NK-92 (cell line): ENCODE measurements around the gene MRGPRX4.
"Not testable (repeated sequence)": the region's sequence is repeated elsewhere in the genome, so short reads cannot be mapped to it uniquely, and the experiment has no call there.

Experiments used
- DNase-seq: peaks from one replicate; lab custom pipeline; 2025; ENCODE audit not compliant: unreplicated experiment; lab: John Stamatoyannopoulos, UW

MRGPRX4 gene

DNA sequence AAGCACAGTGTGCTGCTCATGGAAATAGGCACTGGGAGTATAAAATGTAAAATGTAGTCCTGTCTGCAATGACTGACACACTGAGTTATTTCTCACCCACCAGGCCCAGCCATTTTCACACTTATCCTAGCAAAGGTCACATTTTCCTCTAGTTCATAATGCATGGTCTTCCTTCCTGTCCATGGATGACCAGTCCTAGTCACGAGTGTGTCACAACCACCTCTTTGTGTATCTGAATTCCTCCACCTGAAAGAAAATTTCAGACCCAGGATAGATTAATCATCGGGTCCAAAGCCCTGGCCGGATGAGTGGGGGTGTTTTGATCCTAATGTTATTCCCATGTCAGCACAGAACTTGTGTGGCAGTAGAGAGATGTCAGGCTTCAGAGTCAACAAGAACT is at the start of gene MRGPRX4:
MRGPRX4 (plus strand) TSS at position 172 of the 400 bp plus-strand sequence. CDS start 420 bp downstream, outside the sequence.
- DNase-seq: no peak

DNA sequence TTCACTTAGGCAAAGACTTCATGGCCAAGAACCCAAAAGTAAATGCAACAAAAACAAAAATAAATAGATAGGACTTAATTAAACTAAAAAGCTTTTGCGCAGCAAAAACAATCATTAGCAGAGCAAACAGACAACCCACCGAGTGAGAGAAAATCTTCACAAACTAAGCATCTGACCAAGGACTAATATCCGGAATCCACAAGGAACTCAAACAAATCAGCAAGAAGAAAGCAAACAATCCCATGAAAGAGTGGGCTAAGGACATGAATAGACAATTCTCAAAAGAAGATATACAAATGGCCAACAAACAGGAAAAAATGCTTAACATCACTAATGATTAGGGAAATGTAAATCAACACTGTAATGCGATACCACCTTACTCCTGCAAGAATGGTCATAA is 41.5 kb upstream of the MRGPRX4 start:
- DNase-seq: not testable (repeated sequence)

DNA sequence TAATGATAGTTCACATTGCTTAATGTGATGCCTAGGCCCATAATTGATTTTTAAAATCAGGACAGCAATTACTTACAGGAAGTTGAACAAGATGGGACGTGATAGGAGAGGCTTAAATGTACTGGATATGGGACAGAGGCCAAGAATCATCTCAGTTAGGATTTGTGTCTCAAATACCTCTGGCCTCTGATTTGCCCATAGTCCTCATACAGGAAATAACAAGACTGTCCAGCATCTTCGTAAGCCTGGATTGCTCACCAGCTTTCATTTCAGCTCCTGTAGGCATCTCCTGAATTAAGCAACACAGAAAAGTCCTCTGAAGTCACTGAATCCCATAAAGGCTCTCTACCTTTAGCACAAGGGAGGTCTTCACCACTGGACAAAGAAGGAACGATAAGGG is 40.3 kb upstream of the MRGPRX4 start, which contains the start of gene MRGPRX3:
MRGPRX3 (plus strand) TSS at position 231 of the 400 bp plus-strand sequence. CDS start 4,632 bp downstream, outside the sequence.
- DNase-seq: no peak

DNA sequence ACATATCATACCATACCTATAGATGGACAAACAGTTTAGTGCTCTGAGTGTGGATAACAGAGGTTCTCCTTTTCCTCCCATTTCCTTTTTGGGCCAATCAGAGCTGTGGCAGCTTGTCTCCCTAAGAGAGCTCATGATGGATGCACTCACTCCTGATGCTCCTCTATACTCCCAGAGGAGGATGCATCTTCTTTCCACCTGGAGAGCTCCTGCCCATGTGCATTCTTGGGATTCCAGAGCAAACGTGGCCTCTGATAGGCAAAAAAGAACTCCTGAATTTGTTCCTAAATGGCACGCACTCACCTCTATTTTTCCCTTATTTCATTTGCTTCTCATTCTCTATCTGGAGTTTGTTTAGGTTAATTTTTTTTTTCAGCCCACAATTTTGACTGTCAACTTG is 37.3 kb upstream of the MRGPRX4 start:
- no peak for DNase-seq

DNA sequence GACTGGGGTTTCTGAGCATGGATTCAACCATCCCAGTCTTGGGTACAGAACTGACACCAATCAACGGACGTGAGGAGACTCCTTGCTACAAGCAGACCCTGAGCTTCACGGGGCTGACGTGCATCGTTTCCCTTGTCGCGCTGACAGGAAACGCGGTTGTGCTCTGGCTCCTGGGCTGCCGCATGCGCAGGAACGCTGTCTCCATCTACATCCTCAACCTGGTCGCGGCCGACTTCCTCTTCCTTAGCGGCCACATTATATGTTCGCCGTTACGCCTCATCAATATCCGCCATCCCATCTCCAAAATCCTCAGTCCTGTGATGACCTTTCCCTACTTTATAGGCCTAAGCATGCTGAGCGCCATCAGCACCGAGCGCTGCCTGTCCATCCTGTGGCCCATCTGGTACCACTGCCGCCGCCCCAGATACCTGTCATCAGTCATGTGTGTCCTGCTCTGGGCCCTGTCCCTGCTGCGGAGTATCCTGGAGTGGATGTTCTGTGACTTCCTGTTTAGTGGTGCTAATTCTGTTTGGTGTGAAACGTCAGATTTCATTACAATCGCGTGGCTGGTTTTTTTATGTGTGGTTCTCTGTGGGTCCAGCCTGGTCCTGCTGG is 35.3 kb upstream of the MRGPRX4 start:
- DNase-seq: no peak

GRCh38 chr11:18140145-18140544 is 32.5 kb upstream of the MRGPRX4 start:
- no peak for DNase-seq

GRCh38 chr11:18144243-18144642 is 28.4 kb upstream of the MRGPRX4 start:
- DNase-seq: no peak

- DNase-seq: no peak
Measured at GRCh38 chr11:18145025-18145424, 27.6 kb upstream of the MRGPRX4 start.

GRCh38 chr11:18145837-18146236 is 26.8 kb upstream of the MRGPRX4 start:
- DNase-seq: no peak

DNA sequence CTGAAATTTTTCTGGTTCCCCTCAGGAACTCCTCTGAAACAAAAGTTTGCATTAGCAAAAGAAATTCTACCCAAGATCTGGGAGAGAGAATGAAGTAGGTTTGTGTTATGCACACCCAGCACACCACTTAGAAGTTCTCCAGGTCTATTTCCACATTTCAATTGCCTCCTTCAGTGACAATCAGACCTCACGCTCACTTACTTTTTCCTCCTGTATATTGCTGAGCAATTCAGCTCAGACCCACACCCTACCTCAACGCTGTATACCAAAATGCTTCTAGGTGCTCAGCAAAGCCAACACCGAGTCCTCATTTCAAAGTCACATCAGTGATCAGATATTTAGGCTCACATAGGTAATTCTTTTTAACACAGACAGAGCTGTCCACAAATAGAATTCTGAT is 21.1 kb upstream of the MRGPRX4 start:
- DNase-seq: no peak

DNA sequence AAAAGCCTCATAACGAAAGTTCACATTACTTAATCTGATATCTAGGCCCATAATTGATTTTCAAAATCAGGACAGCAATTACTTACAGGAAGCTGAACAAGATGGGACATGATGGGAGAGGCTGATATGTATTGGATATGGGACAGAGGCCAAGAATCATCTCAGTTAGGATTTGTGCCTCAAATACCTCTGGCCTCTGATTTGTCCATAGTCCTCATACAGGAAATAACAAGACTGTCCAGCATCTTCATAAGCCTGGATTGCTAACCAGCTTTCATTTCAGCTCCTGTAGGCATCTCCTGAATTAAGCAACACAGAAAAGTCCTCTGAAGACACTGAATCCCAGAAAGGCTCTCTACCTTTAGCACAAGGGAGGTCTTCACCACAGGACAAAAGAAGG is 4.3 kb upstream of the MRGPRX4 start:
- no peak for DNase-seq

- DNase-seq: no peak
Measured at GRCh38 chr11:18171377-18172000, 1.1 kb upstream of the MRGPRX4 start.

DNA sequence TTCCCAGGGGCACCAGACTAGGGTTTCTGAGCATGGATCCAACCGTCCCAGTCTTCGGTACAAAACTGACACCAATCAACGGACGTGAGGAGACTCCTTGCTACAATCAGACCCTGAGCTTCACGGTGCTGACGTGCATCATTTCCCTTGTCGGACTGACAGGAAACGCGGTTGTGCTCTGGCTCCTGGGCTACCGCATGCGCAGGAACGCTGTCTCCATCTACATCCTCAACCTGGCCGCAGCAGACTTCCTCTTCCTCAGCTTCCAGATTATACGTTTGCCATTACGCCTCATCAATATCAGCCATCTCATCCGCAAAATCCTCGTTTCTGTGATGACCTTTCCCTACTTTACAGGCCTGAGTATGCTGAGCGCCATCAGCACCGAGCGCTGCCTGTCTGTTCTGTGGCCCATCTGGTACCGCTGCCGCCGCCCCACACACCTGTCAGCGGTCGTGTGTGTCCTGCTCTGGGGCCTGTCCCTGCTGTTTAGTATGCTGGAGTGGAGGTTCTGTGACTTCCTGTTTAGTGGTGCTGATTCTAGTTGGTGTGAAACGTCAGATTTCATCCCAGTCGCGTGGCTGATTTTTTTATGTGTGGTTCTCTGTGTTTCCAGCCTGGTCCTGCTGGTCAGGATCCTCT is 709 bp downstream of the MRGPRX4 start:
- DNase-seq: no peak

- no peak for DNase-seq
Measured at GRCh38 chr11:18188796-18189195, 16.2 kb downstream of the MRGPRX4 start.

- not testable (repeated sequence) for DNase-seq
Measured at GRCh38 chr11:18189476-18190245, 17.0 kb downstream of the MRGPRX4 start.

DNA sequence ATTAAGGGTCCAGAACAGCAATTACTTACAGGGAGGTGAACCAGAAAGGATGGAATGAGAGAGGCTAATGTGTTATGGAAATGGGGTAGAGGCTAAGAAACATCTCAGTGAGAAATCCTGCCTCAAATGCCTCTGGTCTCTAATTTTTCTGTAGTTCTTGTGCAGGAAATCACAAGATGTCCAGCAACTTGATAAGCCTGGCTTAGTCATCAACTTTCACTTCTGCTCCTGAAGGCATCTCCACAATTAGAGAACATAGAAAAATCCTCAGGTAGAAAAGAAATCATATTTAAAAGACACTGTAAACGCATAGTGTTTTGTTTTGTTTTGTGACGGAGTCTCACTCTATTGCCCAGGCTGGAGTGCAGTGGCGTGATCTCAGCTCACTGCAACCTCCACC is 18.7 kb downstream of the MRGPRX4 start:
- no peak for DNase-seq

GRCh38 chr11:18193010-18193409 is 20.4 kb downstream of the MRGPRX4 start:
- no peak for DNase-seq

DNA sequence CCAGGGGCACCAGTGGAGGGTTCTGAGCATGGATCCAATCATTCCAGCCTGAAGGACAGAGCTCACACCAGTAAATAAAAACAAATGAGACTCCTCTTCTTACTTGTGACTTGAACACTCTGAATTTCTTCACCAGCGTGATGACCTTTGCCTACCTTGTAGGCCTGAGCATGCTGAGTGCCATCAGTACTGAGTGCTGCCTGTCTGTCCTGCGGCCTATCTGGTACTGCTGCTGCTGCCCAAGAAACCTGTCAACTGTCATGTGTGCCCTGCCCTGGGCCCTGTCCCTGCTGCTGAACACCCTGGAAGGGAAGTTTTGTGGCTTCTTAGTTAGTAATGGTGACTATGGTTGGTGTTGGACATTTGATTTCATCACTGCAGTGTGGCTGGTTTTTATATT is 23.9 kb downstream of the MRGPRX4 start:
- DNase-seq: no peak

GRCh38 chr11:18197738-18198137 is 25.1 kb downstream of the MRGPRX4 start:
- DNase-seq: not testable (repeated sequence)

GRCh38 chr11:18203723-18204122 is 31.1 kb downstream of the MRGPRX4 start:
- no peak for DNase-seq

DNA sequence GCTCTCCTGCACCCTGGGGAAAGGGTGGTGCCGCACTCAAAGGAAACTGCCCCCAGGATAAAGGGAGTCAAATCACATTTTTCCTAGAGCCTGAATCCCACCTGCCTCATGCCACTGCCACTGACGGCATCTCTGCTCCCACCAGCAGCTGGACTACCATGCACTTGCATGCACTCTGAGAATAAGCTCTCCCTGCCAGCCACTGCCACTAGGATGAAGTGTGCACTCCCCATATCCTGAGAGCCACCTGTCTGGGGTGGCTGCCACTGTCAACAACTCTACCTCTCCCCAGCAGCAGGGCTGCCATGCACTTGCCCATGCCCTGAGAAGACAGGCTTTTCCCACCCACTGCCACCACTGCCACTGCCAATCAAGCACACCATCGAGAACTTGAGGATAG is 31.6 kb downstream of the MRGPRX4 start:
- DNase-seq: no peak

- no peak for DNase-seq
Measured at GRCh38 chr11:18204771-18205170, 32.1 kb downstream of the MRGPRX4 start.
